HG03354 (cell line): ENCODE data around the gene CBX2.

Experiments used
- ATAC-seq: cut with Tn5 transposase; IDR thresholded peaks from one replicate; pipeline ENCODE4 v1.9.1; 2021; ENCODE audit warnings: mild to moderate bottlenecking; ENCODE audit not compliant: unreplicated experiment, poor library complexity, severe bottlenecking

Gene CBX2

GRCh38 chr17:79777894-79778503 is at the start of gene CBX2:
Gene CBX2 (plus strand): TSS chr17:79778148. CDS start chr17:79778236, 88 bp downstream.
- ATAC-seq: peak; percentile 72

DNA sequence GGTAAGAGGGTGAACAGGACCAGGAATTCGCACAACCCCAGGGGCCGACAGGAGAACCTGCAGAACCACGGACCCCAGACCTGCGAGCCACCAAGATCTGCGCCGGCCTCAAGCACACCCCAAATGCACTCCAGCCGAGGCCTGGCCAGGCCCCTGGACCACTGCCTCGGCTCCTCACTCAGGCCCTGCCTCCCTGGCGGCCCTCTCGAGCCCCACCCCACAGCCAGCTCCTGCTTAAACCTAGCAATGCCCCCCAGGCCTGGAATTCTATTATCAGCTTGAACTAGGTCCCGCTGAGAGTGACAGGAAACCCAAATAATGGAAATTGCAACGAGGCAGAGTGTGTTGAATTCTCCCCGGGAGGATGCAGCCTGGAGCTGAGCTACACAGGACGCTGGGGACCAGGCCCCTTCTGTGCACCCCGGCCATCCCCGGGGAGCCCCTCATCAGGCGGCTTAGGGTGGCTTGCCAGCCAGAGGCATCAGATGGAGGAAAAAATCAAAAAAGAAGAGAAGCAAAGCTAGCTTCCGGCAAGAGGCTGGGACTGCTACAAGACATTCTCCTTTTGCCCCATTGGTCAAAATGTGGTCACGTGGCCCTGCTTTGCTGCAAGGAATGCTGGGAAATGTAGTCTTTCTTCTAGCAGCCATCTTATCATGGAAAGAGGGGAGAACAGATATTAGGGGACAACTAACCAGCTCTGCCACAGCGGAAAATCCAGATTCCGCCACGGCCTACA is 49.6 kb upstream of the CBX2 start:
- peak; percentile 75 for ATAC-seq

DNA sequence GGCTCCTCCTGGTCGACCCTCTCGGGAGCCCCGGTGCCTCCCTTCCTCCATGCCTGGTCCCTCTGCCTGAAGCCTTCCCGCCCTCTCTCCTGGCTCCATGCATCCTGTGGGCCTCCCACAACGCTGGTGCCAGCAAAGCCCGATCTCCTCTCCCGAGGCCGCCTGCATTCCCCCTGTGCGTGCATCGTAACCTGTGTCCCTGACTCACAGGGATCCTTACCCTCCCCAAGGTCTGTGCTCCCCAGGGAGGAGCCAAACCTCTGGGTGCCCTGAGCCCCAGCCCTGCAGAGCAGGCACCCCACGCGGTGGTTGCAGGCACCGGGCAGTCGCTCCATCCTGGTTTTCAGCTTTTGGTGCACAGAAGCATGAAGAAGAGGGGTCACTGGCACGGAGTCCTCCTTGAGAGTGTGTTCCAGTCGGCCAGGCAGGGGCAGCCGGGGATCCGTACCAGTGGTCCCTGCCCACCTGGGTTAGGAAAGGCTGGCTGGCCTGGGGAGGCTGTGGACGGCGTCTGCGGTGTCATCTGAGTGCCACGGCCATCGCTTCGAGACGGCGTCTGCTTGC is 49.0 kb upstream of the CBX2 start:
- ATAC-seq: no peak

DNA sequence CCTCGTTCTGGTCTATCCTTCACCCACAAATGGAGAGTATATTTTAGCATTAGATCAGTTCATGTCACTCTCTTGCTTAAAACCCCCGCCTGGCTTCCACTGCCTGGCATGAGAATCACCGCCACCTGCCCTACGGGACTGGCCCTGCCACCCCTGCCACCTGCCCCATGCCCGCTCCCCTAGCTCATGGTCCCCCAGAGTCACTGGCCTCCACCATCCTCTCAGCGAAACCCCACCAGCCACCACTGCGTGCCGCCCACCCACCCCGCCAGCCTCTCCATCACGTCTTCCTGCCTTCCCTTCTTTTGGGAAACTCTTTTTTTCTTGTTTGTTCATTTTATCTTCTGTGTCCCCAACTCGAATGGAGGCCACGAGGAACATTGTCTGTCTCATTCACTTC is 48.2 kb upstream of the CBX2 start:
- ATAC-seq: no peak

- ATAC-seq: no peak
Observed at GRCh38 chr17:79730437-79730768, 47.5 kb upstream of the CBX2 start.

GRCh38 chr17:79730769-79731483 is 47.0 kb upstream of the CBX2 start, which contains the start of gene ENPP7:
Gene ENPP7 (plus strand): TSS chr17:79730943. CDS start chr17:79731140, 197 bp downstream.
- no peak for ATAC-seq

DNA sequence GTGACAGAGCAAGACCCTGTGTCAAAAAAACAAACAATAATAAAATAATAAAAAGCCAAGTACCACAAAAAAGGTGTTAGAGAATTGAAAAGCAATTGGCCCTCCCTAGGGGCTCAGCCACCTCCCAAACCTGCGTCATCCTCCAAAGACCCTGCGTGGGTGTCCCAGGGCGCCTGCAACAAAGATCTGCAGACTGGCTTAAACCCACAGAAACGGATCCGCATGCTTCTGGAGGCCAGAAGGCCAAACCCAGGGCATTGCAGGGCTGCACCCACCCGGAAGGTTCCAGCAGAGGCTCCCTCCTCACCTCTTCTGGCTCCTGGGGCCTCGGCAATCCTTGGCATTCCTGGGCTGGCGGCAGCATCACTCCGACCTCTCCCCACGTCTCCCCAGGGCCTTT is 45.7 kb upstream of the CBX2 start:
- ATAC-seq: no peak

- no peak for ATAC-seq
Observed at GRCh38 chr17:79732804-79733691, 44.9 kb upstream of the CBX2 start.

GRCh38 chr17:79733692-79734070 is 44.3 kb upstream of the CBX2 start:
- ATAC-seq: no peak

DNA sequence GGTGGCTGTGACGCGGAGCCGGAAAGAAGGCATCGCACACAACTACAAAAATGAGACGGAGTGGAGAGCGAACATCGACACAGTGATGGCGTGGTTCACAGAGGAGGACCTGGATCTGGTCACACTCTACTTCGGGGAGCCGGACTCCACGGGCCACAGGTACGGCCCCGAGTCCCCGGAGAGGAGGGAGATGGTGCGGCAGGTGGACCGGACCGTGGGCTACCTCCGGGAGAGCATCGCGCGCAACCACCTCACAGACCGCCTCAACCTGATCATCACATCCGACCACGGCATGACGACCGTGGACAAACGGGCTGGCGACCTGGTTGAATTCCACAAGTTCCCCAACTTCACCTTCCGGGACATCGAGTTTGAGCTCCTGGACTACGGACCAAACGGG is 42.9 kb upstream of the CBX2 start:
- no peak for ATAC-seq

GRCh38 chr17:79737046-79737921 is 40.7 kb upstream of the CBX2 start:
- no peak for ATAC-seq

DNA sequence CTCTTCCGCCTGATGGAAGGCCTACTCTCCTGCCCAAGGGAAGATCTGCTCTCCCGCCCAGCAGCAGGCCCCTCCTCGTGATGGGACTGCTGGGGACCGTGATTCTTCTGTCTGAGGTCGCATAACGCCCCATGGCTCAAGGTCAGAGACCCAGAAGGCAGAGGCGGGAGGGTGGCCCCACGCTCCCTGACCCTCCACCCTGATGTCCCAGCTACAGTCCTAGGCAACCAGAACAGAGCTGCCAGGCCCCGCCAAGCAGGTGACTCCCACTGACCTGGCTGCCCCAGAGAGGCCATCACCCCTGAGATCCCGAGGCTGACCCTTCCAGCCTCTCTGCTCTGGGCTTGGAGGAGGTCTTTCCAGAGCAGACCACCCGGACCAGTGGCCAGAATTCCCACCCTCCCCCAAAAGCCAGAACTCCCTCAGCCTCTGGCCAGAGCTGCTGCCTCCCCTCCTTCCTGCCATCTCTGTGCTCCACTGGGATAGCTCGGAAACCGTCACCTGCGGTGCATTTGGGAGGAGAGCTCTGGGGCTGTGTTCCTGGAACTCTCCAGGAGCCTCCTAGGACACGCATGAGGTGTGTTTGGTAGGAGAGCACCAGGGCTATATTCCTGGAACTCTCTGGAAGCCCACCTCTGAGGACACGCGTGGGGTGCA is 39.9 kb upstream of the CBX2 start:
- no peak for ATAC-seq

DNA sequence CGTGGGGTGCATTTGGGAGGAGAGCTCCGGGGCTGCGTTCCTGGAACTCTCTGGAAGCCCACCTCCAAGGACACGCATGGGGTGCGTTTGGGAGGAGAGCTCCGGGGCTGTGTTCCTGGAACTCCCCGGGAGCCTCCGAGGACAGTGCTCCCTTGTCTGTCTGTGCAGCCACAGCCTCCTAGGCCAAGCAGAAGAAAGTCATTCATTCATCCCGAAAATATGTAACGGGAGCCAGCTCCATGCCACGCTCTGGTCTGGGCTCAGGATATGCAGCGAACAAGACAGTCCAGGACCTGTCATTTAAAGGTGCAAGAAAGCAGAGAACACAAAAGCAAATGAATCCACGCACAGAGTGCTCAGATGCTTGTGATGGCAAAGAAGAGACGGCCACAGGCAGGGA is 39.3 kb upstream of the CBX2 start:
- no peak for ATAC-seq

- ATAC-seq: no peak
Observed at GRCh38 chr17:79739148-79740062, 38.5 kb upstream of the CBX2 start.

DNA sequence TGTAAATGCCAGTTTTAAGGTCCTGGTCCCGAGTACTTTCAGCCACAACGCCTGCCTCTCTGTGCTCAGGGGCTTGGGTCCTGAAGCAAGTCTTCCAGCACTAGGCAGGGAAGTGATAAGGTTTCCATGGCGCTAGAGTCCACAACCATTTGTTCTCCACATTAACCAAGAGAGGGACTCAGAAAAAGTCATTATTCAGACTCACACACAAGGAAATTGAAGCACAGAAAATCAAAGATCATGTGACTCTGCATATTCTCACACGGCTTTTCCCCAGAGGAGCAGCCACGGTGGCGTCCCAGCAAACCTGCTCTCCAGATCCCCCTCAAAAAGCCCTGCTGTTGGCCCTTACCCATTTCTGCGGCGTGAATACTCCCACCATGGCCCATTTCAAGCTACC is 37.5 kb upstream of the CBX2 start:
- no peak for ATAC-seq

GRCh38 chr17:79741401-79741750 is 36.6 kb upstream of the CBX2 start:
- no peak for ATAC-seq

GRCh38 chr17:79741751-79742588 is 36.0 kb upstream of the CBX2 start:
- ATAC-seq: no peak
